Panc1 (cell line): Measurements from ENCODE around the gene SPDEF. TPM values are rescaled to one million over a fixed set of nuclear protein-coding genes. Genes with fewer than 3 reads are reported as not detected.

Source experiments
- ATAC-seq: fragments of 200-7000 bp; cut with Tn5 transposase; 2 replicates; pipeline ENCODE4 v1.9.1; 2020; ENCODE audit warnings: mild to moderate bottlenecking, moderate library complexity
- BruUV-seq: library from RNA; stranded (reverse); fragments of 400-500 nt; replicated peaks from 2 replicates; lab custom pipeline; 2021; lab: Mats Ljungman, UMichigan
- CTCF ChIA-PET: fragments of 300-600 bp; sonication (Branson Sonifier 250); formaldehyde crosslinking; loops from one replicate; lab custom pipeline; 2022; ENCODE audit warnings: antibody characterized with exemption; lab: Charles Lee
- POLR2A ChIA-PET: fragments of 300-600 bp; sonication (Branson Sonifier 250); formaldehyde crosslinking; loops from one replicate; lab custom pipeline; 2022; ENCODE audit warnings: antibody characterized with exemption; lab: Charles Lee
- DNase-seq: peaks from one replicate; pipeline ENCODE4 v3.0.0-alpha.2; 2010; ENCODE audit warnings: low read depth, low spot score
- H3K27ac ChIP-seq: 2 replicates; pipeline ENCODE4 v1.5.1; 2011; ENCODE audit warnings: mild to moderate bottlenecking, low read length, inconsistent platforms
- H3K27me3 ChIP-seq: fragments of 200-500 bp; sonication (Bioruptor generic); 2 replicates; pipeline ENCODE4 v1.6.0; 2014; ENCODE audit warnings: low read length, inconsistent platforms; ENCODE audit not compliant: control insufficient read depth, insufficient read depth
- H3K36me3 ChIP-seq: fragments of 200-500 bp; sonication (Bioruptor generic); 2 replicates; pipeline ENCODE4 v1.5.1; 2014; ENCODE audit warnings: inconsistent platforms, mild to moderate bottlenecking, low read length, moderate library complexity; ENCODE audit not compliant: control insufficient read depth, insufficient read depth
- H3K4me1 ChIP-seq: 2 replicates; pipeline ENCODE4 v1.5.1; 2011; ENCODE audit warnings: inconsistent platforms, mild to moderate bottlenecking, low read length, moderate library complexity; ENCODE audit not compliant: control insufficient read depth, insufficient read depth
- H3K4me3 ChIP-seq, 2 experiments: 2 replicates each; pipeline ENCODE4 v1.5.1; 2011 to 2012; ENCODE audit warnings: low read depth in 2 of 2, low read length in 2 of 2, mild to moderate bottlenecking in 2 of 2, inconsistent platforms in 1 of 2, moderate library complexity in 1 of 2
- H3K9me3 ChIP-seq: fragments of 200-500 bp; sonication (Bioruptor generic); 2 replicates; pipeline ENCODE4 v1.5.1; 2014; ENCODE audit warnings: low read depth, mild to moderate bottlenecking, inconsistent platforms, low read length, moderate library complexity; ENCODE audit not compliant: control insufficient read depth, insufficient read depth
- CTCF ChIP-seq: fragments of 450-650 bp; IDR thresholded peaks from 2 replicates; pipeline ENCODE4 v1.5.1; 2017; ENCODE audit warnings: mild to moderate bottlenecking
- POLR2AphosphoS5 ChIP-seq: IDR thresholded peaks from 2 replicates; pipeline ENCODE4 v1.6.1; 2012; ENCODE audit warnings: mild to moderate bottlenecking, low read depth, low read length, moderate library complexity
- REST ChIP-seq, 2 experiments: IDR thresholded peaks; 2 replicates each; pipeline ENCODE4 v1.6.1; 2011 to 2012; ENCODE audit warnings: low read depth in 2 of 2, control low read depth in 1 of 2, low read length in 1 of 2, mild to moderate bottlenecking in 1 of 2, moderate library complexity in 1 of 2; ENCODE audit not compliant: insufficient read depth in 1 of 2
- SIN3A ChIP-seq: IDR thresholded peaks from 2 replicates; pipeline ENCODE4 v1.6.1; 2012; ENCODE audit warnings: low read depth, mild to moderate bottlenecking, low read length, moderate library complexity, borderline replicate concordance; ENCODE audit not compliant: insufficient read depth
- TCF7L2 ChIP-seq: IDR thresholded peaks from 2 replicates; pipeline ENCODE4 v1.6.1; 2011; ENCODE audit warnings: mild to moderate bottlenecking, low read depth, low read length, inconsistent platforms
- in situ Hi-C: cut with HindIII; loops from 2 replicates; pipeline ENCODE4 v1.10.0; 2016; ENCODE audit warnings: low sequenced_read_pairs, low pct_unique_long_range_greater_than_20kb
- intact Hi-C: fragments of 100-400 bp; cut with micrococcal nuclease; formaldehyde crosslinking; loops from one replicate; pipeline ENCODE4 v1.10.0; 2022; ENCODE audit not compliant: unreplicated experiment
- total RNA-seq: library from RNA; stranded (reverse); gene quantifications from one replicate; pipeline ENCODE4 v1.2.1, GENCODE V29; 2021; ENCODE audit not compliant: unreplicated experiment

The SPDEF gene
- total RNA-seq, 1 experiment from 2014 or later, result 1.6 TPM

GRCh38 chr6:34522761-34523160 is 33.4 kb downstream of the SPDEF start:
- ATAC-seq, result no peak
- Histone ChIP-seq H3K4me1 (peaks cover 9% of the 10 kb centered on the region), H3K4me3 (no peak overlapping the region), H3K27me3 (no peaks in the 10 kb centered on the region), H3K36me3 (no peaks in the 10 kb centered on the region), H3K27ac (no peak overlapping the region), H3K9me3 (no peaks in the 10 kb centered on the region)
- intact Hi-C loops, result no loop called here
- in situ Hi-C loops, result no loop called here
- TF ChIP-seq SIN3A (no peak), REST (IDR thresholded peaks at IDR 0.05; ENCODE audit: insufficient read depth in 1 of 2, low read depth in 2 of 2, low read length in 1 of 2) (no peak), POLR2AphosphoS5 (no peak), CTCF (no peak)
- DNase-seq, result no peak
- ChIA-PET CTCF (interaction anchor here (1.0 kb wide), 1 partner anchor 63 kb away, joined by 3 read pairs; no protein-coding TSS in a partner anchor), POLR2A (interaction anchor here (0.6 kb wide), 1 partner anchor 686 kb away, joined by 3 read pairs; no protein-coding TSS in a partner anchor)
- no TSS peak for BruUV-seq

DNA sequence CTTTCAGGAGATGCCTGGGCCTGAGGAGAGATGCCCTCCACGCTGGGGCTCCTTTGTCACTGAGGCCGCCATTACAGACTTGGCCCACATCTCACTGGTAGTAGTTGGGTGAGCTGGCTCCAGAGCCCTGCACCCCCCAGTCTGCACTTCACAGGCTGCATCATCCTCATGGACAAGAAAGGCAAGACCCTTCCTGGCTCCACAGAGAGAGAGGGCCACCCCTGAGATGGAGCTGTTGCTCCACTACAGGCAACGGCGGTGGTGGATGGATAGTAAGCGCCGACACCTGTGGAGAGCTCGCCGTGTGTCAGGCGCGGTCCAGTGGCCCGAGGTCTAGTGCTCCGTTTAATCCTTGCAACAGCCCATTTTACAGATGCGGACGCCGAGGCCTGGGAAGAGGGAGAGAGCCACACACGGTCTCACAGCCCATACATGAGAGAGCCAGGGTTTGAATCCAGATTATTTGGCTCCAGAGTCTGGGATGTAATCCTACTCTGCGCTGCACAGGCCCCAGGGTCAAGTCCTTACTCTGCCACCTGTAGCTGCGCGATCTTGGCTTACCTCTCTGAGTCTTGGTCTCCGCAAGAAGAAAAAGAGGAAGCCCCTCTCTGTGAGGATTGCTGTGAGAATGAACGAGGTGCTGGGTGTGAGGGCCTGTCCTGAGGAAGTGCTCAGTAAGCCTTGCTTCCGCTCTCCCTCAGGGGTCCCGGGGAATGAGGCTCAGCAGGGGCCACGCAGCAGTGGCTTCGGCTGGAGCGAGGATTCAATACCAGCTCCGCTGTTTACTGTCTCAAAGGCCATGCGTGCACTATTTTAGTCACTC is 34.5 kb downstream of the SPDEF start:
- H3K27me3 ChIP-seq, result no peaks in the 10 kb centered on the region
- H3K4me3 ChIP-seq, result no peak overlapping the region
- POLR2A ChIA-PET, result no interaction called here
- BruUV-seq, result no TSS peak
- DNase-seq, result no peak
- peaks cover 2% of the 10 kb centered on the region; the same call in 1 of the 2 replicates for H3K4me1 ChIP-seq
- intact Hi-C loops (no loop called here), in situ Hi-C loops (no loop called here)
- H3K36me3 ChIP-seq, result no peaks in the 10 kb centered on the region
- no peaks in the 10 kb centered on the region for H3K9me3 ChIP-seq
- no peak for TF ChIP-seq REST (IDR thresholded peaks at IDR 0.05; ENCODE audit: insufficient read depth in 1 of 2, low read depth in 2 of 2, low read length in 1 of 2)
- no peak for TF ChIP-seq CTCF
- TF ChIP-seq POLR2AphosphoS5, result no peak
- TF ChIP-seq SIN3A, result no peak
- no peak for TF ChIP-seq TCF7L2
- no peak for ATAC-seq
- no peak overlapping the region for H3K27ac ChIP-seq
- CTCF ChIA-PET, result interaction anchor here (1.0 kb wide), 1 partner anchor 62 kb away, joined by 3 read pairs; no protein-coding TSS in a partner anchor
